ELF-1 (cell line): ENCODE data around the gene FOXP4.

ENCODE experiments used
- DNase-seq: peaks from one replicate; pipeline ENCODE4 v3.0.0-alpha.2; 2016; ENCODE audit warnings: low read depth, low spot score

The FOXP4 gene

DNA sequence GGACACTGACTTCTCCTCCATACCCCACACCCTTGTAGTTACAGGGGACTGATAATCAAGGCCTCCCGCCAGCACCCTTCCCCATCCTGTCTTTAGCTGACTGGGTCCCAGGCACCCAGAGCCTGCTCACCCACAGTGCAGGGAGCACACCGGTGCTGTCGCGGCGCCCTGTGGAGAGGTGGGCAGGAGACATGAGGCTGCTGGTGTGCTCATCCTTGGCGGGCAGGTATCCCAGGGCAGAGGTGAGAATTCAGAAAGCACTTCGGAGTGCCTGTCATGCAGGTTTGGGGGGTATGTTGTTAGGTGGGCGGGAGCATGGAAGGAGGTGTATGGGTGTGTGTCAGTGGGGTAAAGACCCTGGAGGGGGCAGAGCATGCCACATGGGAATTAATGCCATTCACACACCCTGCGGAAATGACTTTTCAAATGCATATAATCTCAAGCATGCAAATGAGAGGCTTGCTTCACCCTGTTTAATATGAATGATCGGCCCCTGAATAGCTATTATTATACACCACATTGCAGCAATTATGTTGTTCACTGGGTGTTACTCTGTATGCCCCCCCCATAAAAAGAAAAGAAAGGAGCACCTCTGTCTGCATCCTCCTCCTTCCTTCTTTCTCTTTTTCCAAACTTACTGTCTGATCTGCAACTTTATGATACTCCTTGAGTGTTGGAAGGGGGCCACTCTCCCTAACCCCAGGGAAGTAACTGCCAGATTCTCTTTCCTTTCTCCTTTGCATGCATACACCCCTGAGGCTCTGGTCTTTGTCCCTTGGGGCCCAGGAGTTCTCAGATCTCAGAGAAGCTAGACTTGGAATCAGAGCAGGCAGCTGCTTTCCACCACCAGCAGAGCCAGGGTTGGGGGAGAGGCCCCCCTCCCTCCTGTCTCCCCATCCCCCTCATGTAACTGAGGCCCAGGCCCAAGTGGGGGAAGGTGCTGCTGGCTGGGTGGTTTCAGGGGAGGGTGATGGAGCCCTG lies 16.0 kb downstream of the FOXP4 start:
- DNase-seq: peak; percentile 75

DNA sequence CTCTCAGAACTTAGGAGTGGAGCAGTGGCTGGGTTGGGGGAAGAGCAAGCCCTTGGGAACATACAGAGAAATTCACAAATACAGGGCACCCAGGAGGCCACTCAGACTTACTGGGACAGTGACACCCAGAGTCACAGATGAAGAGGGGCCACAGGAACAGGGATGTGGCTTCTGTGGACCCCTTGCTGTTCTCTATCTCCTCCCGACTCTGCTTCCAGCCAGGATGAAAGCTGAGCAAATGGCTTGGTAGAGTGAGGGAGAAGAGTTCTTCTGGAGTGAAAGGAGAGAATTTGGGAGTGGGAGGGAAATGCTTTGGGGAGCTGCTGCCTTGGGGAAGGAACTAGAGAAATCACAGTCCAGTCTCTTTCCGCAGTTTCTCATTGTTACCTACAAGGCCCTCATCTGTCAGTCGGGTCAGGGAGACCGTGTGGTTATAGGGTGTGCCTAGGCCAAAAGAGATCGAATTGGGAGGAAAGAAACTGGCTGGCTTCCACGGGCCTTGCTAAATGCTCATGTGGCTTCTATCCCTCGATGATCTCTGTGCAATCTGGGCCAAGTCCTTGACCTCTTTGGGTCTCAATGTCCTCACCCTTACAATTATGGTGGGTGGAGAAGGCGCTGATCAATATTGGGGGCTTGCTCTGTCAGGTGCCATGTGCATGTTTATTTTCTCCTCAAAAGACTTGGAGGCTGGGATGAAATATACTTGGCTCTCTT lies 17.0 kb downstream of the FOXP4 start:
- no peak for DNase-seq

DNA sequence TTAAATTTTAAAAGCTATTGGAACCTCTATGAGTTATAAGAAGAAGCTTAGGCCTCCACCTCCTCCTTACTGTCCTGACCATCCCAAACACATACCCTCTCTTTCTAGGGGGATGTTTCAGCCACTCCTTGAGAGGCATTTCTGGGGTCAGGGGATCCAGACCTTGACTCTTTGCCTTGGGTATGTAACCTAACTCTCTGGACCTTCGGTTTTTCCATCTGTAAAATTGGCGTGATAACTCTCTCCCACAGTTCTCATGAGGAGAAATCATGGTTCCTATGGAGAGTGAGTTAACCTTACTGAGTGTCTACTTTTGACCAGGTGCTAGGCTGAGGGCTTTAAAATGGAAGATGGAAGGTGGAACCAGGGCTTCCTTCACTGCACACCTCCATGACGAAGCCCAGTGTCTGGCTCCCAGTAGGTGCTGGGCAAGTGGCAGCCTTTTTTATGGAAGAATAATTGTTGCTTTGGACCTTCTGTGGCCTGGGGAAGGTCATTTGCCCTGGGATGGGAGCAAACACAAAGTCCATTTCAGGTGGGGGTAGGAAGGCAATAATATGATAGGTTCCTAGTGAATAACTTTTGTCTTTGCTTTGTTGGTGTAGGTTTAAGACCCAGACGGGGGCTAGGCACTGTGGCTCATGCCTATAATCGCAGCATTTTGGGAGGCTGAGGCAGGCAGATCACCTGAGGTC lies 18.4 kb downstream of the FOXP4 start:
- DNase-seq: no peak

DNA sequence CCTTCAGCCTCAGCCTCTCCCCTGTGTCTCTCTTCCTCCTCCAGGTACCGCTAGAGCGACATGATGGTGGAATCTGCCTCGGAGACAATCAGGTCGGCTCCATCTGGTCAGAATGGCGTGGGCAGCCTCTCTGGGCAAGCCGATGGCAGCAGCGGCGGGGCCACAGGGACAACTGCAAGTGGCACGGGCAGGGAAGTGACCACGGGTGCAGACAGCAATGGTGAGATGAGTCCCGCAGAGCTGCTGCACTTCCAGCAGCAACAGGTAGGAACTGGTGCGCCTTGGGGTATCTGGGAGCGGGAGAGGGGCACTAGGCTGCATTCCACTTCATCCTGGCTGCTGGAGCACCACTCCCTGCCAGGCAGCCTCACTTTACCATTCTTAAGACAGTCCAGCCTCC lies 19.5 kb downstream of the FOXP4 start:
- DNase-seq: no peak

DNA sequence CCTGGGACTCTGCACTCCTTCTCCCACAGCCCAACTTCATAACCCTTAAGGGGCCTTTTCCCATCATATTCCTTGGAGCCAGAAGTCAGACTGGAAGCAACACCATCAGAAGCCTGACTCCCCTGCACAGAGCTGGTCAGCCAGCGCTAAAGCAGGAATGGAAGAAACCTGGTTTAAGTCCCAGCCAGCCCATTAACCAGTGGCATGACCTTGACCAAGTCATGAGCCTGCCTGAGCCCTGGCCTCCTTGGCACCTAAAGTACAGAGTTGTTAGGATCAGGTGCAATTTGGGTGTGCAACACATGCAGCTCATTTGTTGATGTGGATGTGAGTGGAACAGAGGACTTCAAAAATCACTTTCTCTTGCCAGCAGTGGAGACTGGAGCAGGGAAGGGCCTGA lies 20.8 kb downstream of the FOXP4 start:
- DNase-seq: no peak

DNA sequence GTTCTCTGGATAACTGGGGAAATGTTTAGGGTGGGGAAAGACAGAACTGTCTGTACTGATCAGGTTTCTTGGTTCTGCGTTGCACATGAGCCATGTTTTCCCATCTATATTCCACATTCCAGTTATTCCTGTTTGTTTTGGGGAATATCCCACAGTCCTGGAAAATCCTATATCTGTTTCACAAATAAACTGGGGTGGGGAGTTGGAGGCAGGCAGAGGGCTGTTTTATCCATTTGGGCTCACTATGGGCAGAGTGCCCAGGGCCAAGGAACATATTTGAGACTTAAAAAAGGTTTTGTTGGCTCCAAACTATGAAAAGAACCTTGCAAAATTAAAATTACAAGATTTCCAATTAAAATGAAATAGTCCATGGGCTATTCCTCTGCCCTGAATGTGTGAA lies 21.5 kb downstream of the FOXP4 start:
- no peak for DNase-seq

DNA sequence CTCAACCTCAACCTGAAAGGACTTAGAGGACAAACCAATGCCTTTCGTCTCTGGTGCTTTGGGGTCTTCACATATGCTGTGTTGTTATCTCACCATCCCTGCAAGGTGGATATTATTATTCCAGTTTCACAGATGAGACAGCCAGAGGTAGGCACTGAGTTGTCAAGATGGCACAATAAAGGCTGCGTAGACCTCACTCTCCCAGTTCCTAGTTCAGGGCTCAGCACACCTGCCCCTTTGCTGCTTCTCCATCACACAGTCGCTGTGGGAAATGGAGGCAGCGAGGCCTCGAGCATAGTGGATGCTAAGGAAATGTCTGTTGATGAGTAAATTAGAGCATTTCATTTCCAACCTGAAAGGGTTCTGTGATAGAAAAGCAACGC lies 22.0 kb downstream of the FOXP4 start:
- no peak for DNase-seq

DNA sequence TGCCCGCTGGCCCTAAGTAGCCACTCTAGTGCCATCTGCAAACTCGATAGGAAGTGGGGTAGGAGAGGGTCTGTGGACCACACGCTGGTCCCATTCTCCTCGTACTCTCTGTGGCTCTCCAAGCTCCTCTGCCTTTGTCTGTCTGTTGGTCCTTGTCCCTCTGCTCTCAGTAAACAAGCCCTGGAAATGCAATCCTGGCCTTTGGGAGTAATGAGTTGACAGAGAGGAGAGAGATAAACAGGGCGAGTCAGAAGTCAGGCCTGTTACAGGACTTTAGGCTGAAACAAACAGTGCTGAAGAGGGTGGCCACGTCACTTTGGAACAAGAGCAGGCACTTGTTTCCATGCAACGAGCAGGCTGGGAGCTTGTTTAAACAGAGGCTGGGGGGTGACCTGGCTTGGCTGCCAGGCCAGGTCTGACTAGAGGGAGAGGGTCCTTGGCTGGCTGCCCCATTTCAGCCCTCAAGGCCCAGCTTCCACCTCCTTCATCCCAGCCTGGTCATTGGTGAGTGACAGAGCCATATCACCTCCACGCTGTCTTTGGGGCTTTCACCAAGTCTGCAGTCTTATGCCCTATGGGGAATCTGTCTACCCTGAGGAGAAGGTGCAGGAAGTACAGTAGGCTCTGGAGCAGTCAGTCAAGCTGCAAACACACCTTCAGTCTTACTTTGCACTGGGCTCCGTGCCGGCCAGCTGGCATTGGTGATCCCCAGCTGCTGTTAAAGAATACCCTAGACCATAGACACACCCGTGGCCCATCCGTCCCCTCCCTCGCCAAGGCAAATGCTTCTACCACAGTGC lies 22.6 kb downstream of the FOXP4 start:
- DNase-seq: peak; percentile 48

DNA sequence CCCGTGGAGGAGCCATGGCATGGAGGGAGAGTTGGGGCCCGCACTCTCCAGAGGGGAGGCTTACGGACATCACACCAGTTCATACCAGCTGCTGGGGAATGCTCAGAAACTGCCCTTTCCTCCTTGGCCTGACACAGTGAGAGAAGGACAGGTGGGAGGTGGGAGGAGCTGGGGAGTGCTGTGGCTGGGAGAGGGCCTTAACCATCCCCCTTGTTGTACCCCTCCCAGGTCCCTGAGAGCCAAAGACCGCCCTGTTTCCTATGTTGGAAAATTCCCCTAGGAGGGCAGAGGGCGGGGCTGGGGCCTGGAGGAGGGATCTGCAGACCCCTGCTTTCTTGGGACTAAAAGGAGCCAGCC lies 24.1 kb downstream of the FOXP4 start:
- DNase-seq: peak; percentile 76

DNA sequence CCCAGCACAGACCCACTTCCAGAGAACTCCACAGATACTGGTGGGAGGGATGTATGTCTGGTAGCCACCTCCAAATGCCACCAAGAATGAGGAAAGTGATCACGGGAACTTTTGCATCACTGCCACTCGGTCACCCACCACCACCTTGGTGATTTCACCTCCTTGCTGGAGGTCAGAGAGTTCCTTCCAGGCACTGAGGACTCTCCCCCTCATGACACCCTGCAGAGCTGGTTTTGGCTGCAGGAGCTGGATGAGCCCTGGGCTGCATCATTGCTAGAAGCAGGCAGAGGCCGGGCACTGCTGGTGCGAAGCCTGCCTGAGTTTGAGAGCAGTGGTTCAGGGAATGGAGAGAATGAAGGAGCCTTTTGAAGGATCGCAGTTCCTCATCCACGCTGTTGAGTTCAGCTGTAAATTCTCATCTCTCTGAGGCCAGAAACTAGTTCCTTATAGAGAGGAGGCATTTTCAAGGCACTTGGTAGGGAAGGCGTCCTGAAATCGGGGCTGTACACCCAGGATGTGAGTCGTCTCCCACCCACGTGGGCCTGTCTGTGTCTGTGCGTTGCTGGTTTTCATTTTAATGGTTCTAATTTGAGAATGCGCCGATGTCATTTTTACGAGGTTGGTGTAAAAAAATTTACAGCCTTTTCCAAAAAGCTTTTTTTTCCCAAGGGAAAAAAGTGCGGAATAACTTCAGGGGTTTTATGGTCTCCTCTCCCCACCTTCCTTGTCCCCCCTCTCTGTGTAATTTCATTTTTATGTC lies 25.0 kb downstream of the FOXP4 start:
- DNase-seq: peak; percentile 43

DNA sequence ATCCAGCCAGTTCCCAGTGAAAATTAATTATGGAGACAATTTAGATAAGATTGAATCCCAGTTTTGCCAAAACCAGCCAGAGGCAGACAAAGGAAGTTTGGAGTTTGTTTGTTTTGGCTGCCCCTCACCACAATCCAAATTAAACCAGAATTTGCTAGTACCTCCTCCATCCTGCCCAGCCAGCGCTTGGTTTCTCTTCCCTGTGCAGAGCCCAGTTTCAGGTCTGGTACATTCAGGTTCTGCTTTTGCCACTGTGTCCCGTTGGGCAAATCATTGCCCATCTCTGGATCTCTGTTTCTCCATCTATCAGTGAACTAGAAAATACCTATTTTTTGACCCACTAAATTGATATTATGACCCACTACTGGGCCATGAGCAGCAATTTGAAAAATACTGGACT lies 26.4 kb downstream of the FOXP4 start:
- DNase-seq: no peak

DNA sequence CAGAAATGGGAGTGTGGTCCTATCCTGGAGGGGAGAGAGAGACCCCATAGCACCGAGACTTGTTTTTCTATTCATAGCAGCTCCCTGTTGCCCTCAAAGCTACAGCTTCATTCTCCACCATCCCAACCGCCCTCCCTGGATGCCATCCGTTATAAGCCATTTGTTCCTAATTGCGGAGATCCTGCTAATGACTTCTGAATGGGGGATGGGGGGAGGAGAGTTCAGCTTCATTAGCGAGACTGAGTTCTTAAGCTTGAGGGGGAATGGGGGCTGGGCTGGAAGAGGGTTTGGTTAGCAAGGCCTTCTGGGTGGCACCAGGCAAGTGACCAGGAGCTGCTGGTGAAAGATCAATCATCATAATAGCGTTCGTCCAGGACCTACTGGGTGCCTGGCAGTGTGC lies 27.1 kb downstream of the FOXP4 start:
- DNase-seq: no peak

DNA sequence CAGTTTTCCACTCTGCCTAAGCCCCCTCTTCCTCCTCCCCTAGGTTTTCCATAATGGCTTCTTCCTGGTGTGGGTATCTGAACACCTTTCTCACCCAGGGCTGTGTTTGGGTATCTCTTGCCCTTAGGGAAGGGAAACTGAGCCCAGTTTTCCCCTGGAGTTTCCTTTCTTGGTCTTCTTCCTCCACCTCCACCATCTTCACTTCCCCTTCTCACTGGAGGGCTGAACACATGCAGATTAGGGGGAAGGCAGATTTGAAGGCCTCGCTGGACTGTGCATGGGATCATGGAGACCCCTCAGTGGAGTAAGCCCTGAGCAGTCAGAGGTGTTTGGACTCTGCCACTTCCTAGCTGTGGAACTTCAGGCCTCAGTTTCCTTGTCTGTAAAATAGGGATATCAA lies 27.8 kb downstream of the FOXP4 start:
- DNase-seq: no peak

DNA sequence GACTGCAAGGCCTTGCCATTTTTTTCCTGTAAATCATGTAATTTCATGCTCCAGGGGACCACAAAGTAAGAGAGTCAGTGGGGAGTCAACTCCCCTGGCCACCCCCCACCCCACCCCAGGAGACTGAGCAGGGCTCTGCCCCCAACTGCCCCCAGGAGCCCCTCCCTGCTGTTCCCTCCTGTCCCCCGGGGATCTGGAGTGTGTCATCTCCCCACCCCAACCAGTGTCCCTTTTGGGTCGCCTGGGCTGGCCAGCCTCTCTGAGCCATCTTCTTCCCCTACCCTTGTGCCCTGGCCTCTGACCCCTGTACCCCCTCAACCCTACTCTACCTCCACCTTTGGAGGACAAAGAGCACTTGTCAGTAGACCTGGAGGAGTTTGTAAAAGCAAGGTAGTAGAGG lies 29.4 kb downstream of the FOXP4 start:
- no peak for DNase-seq

DNA sequence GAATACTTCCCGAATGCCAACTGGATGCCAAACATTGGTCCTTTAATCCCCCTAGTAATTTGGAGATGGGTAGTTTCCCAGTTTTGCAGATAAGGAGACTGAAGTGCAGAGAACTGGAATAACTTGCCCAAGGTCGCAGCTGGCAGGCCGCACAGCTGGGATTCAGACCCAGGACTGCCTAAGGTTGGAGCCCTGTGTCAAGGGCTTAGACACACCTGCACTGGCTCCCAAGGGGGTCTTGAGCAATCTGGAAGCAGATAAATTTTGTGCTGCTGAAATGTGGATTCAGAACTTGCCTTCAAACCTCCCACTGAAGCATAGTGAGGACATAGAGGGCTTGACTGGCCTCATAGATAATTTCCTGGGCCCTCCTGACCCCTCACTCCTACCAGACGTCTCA lies 30.5 kb downstream of the FOXP4 start:
- DNase-seq: no peak

DNA sequence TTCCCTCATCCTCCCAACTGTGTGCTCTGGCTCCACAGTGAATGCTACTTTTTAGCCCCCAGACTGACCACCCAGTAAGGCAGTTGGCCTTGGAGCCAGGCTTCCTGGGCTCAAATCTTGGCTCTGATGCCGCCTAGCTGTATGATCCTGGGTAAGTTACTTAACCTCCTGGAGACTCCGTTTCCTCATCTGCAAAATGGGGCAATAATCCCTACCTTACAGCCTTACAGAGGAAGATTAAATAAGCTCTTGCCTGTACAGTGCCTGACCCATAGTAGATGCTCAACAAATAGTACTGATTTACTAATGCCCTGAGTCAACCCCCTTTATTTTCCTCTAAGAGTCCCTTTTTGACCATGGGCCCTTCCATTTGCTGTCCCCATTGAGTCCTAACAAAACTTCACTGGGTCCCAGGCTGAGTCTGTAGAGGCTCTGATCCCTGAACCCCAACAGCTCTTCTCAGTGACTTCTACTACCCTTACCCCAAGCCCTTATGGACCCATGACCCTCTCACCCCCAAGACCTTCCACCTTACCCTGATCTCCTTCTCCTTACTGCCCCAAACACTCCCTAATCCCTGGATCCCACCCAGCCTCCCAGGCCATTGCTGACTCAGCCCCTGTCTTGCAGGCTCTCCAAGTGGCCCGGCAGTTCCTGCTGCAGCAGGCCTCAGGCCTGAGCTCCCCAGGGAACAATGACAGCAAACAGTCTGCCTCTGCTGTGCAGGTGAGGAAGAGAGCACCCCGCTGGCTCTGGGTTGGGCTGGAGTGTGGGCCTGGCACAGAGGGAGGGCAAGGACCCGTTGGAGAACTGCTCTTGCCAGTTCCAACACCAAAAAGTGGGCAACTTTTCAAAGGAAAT lies 31.4 kb downstream of the FOXP4 start:
- DNase-seq: peak; percentile 86

DNA sequence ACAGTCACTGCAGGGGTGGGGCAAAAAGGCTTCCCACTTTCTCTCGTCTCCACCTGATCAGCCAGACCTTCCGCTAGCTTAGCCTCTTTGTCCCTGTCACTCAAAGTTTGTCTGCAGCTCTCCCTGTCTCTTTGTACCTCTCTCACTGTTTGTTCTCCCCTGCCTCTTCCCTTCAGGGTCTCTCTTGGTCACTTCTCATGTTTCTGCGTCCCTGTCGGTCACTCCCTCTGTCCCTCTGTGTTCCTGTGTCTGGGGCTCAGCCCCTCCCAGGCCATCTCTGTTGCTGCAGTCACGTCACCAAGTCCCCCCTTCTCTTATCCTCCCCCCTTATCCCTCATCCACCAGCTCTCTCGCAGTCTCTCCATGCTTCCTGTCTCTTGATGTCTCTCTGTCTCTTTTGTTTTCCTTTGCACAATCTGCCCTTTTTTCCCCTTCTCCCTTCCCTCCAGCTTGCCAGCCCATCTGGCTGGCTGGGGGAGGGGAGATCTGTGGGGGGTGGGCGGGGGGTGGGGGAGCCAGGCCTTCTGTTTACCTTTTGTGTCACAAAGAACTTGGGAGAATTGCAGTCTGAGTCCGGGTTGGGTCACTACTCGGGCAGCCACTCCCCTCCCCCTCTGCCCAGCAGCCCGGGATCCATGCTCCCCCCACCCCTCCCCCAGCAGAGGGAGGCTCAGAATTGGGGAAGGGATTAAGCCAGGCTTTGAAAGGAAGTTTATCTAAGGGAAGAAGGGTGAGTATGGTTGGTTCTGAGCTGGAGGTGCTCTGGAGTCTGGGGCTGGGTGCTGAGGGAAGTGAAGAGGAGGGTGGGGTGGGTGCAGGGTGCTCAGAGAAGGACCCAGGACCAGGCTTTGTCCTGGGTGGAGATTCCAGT lies 32.3 kb downstream of the FOXP4 start:
- peak; percentile 87 for DNase-seq

DNA sequence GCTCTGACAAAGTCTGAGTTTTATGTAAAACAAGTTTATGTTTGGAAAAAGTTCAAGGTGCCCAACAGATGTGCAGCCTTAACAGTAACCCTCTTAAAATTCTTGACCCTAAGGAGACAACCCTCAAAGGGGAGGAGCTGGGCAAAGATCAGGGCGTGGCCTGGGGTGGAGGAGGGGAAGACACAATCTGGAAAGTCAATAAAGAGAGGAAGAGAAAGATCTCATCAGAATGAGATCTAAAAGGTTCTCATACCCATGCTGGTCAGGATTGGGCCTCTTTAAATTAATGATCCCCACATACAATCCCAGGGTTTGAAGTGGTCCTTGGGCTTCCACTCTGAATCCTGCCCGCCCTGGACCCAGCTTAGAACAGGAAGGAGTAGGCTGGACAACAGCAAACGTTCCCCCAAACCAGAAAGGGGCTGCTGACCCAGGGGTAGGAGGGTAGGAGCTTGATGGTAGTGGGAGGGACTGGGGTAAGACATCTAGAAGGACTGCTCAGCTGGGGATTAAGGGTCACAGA lies 33.0 kb downstream of the FOXP4 start:
- DNase-seq: peak; percentile 67

DNA sequence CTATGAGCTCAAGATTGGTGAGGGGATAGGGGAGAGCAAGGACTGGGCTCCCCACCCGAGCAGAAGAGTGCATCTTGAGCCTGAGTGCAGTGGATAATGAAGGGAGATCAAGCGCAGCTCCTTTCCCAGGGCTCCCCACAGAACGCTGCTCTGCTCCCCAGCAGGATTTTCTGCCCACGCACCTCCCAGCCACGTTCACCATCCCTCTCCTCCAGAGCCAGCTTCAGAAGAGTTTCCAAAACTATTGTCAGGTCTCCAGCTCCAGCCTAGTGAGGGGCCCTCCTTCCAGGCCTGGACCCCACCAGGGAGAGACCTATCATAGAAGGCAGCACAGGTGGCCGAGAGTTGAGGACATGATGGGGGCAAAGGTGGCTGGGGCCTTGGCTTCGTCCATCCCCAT lies 34.5 kb downstream of the FOXP4 start:
- no peak for DNase-seq
